ENCODE measurements around the gene NPPC. TPM values are rescaled to one million over a fixed set of nuclear protein-coding genes. Genes with fewer than 3 reads are reported as not detected.
A peak's percentile ranks its signal among the peaks of the same experiment; 100 is the strongest.
"Not testable (repeated sequence)": the region's sequence is repeated elsewhere in the genome, so short reads cannot be mapped to it uniquely, and the experiment has no call there.

The NPPC gene
- total RNA-seq, 2 donors from 2014 or later, result not detected

GRCh38 chr2:231904161-231904611 lies 22.0 kb downstream of the NPPC start:
- DNase-seq, result peak in 1 of 2 donors; percentile 27
- peak; percentile 83 for ATAC-seq
- intact Hi-C loops (cut with DNase I, micrococcal nuclease), result no loop called here

DNA sequence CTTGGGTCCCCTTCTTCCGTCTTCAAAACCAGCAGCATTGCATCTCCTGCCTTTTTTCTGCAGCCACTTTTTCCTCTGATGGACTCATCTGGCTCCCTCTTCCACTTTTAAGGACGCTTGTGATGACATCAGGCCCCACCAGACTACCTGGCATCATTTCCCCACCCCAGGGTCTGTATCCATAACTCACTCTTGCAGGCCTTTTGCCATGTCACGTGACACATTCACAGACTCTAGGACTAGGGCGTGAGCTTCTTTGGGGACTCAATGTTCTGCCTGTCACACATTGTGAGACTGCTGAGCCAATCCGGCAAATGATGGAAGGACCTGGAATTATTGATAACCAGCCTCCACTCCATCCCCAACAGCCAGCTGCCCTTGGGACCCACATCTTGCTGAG lies 23.6 kb downstream of the NPPC start:
- DNase-seq (no peak), ATAC-seq (no peak)
- intact Hi-C loops (cut with DNase I, micrococcal nuclease), result no loop called here

DNA sequence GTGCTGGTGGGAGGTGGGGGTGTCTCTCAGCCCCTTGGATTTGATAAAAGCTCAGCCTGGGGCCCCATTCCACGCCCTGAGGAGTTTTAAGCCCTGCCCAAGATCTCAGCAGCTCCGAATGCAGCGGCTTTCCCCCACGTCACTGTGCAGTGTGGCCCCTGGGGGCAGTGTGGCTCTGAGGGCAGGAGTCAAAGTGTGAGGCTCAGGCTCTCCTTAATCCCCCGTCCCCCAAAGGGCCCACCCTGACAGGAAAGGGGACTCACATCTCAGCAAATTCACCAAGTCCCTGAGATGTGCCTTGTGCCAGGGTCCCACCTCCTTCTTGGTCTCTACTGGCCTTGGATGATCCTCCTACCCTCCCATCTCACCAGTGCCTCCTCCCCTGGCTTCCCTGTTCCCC lies 25.2 kb downstream of the NPPC start:
- intact Hi-C loops (cut with DNase I, micrococcal nuclease), result no loop called here
- DNase-seq, result no peak
- ATAC-seq, result no peak

DNA sequence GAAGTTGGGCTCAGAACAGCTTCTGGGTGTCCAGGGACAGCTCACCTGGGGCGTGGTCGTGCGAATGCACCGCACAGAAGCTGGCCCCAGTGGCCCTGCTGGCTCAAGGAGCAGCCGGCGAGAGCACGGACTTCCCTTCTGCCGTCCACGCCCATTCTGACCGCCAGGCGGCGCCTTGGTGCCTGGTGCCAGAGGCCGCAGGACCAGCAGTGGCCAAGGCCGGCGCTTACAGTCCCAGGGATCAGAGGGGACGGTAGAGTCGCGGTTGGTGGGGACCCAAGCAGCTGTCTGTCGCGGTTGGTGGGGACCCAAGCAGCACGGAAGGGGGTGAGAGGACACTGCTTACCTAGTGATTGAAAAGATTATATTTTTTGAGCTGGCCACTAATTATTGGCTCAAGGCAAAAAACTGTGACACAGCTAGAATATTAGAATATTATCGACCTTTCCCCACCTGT lies 25.7 kb downstream of the NPPC start:
- DNase-seq (peak; percentile 60 to 89), ATAC-seq (peak; percentile 93)
- intact Hi-C loops (cut with DNase I, micrococcal nuclease), result no loop called here

DNA sequence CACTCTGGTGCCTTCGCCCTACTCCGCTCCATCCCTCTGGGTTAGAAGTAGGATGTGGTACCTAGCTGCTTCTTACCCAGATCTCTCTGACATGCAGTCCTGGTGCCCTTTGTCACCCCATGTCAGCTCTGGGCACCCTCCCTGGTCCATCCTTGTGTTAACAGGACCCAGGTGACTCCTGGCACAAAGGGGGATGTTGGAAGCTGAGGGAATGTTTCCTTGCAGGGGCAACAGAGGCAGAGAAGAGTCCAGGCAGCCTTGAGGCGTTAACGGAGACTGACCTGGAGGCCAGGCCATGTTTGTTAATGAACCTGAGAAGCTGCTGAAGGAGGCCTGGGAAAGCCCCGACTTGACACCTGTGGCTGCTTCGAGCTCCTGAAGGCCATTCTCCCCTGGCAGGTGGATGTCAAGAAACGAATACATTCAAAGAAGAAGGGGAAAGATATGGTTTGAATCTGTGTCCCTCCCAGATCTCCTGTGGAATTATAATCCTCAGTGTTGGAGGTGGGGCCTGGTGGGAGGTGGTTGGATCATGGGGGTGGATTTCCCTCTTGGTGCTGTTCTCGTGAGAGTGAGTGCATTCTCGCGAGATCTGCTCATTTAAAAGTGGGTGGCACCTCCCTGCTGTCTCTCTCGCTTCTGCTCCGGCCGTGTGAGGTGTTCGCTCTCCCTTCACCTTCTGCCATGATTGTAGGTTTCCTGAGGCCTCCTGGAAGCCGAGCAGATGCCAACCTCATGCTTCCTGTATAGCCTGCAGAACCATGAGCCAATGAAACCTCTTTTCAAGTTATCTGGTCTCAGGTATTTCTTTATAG lies 31.4 kb downstream of the NPPC start:
- no peak for ATAC-seq
- intact Hi-C loops (cut with DNase I, micrococcal nuclease), result no loop called here
- DNase-seq, result no peak

DNA sequence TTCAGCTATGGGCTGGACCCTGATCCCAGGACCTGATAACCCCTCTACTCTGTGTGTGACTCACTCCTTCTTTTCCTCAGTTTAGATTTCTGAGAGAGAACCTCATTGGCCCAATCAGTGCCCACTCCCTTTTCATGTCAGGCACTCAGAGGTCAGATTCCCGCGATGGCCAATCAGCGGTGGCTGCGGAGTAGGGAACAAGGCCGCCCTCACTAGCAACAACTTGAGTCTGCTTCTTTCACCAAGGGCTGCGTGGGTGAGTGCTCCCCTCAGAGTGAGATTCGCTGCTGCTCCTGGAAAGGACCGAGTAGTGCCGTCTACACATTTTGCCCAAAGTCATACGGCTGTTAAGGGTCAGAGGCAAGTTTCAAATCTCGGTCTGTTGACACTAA lies 34.7 kb downstream of the NPPC start:
- intact Hi-C loops (cut with DNase I, micrococcal nuclease), result no loop called here
- ATAC-seq (no peak), DNase-seq (no peak)

DNA sequence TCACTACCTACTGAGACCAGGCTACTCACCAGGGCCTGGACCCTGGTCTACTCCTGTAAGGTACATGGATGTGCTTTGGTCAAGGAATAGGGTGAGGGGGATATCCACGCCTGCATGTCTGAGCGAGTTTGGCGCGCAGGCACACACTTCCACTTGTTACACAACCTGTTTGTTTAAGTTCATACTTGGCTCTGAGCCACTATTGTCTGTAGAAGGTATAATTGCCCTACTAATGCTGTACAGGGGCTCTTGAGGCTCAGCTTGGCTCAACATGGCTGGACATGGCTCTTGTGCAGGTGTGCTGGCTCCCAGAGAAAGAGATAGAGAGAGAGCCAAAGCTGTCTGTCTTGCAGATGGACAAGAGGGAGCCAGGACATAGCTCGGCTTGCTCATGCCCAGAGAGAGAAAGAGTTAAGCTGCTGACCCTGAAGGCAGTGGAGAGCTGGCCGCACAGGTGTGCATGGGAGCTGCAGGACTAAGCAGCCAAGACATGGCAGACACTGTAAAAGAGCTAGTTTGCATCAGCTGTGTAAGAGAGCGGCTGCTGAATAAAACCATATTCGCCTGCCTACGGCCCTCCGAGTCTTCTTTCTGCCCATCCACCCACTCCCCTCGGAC lies 35.2 kb downstream of the NPPC start:
- peak; percentile 68 for ATAC-seq
- no peak for DNase-seq
- intact Hi-C loops (cut with DNase I, micrococcal nuclease), result no loop called here

GRCh38 chr2:231887756-231888155 lies 38.4 kb downstream of the NPPC start:
- no peak for DNase-seq
- intact Hi-C loops (cut with DNase I, micrococcal nuclease), result no loop called here
- ATAC-seq, result no peak

GRCh38 chr2:231886071-231886681 lies 40.0 kb downstream of the NPPC start:
- intact Hi-C loops (cut with DNase I, micrococcal nuclease), result no loop called here
- DNase-seq (no peak), ATAC-seq (no peak)

DNA sequence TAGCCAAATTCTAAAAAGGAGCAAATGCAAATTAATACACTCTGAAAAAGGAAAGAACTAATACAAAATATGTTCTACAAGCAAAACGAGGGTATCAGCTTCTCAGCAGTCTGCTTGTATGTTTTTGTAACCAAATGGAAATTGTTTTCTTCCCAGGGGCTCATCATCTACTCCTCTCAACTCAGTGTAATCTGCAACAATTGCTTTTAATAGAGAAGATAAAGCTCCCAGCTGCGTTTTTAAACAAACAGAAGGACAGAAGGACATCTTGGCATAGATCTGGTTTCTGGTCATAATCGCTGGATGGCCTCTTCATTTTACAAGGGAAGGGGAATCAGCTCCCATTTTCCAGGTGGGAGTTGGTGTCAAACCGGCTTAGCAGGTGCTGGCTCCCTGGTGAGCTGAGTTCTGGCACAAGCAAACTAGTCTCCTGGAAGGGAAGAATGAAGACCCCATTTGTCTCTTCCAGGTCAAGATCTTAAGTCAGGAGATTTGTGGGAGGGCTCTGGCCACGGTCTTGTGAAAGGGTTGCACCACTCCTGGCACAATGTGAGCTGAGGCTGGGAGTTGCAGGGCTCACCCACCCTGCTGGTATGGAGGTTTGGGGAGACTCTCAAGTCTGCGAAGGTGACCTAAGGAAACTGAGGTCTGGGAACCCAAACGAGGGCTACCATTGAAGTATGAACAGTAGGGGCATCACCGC lies 41.6 kb downstream of the NPPC start:
- intact Hi-C loops (cut with DNase I, micrococcal nuclease), result no loop called here
- DNase-seq (no peak), ATAC-seq (no peak)

DNA sequence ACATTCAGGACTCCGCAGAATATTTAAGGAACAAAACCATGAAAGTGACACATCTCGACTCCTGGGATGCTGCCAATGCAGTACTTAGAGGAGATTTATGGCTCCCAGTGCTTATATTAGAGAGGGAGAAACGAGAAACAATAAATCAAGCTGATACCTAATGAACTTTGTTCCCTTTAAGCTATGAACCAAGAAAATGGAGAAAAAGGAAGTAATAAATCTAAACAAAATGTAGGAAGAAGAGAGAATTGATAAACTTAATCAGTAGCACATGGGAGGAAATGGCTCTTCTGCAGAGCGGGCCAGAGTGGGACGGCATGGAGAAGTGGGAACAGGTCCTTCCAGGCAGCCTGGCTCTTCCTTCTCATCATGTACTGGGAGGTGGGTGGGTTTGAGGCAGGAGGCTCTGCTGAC lies 42.7 kb downstream of the NPPC start:
- ATAC-seq, result peak; percentile 62
- DNase-seq, result no peak
- intact Hi-C loops (cut with DNase I, micrococcal nuclease), result no loop called here

- intact Hi-C loops (cut with DNase I, micrococcal nuclease), result no loop called here
- ATAC-seq (no peak), DNase-seq (no peak)
Measured at GRCh38 chr2:231882646-231883045, 43.5 kb downstream of the NPPC start.

DNA sequence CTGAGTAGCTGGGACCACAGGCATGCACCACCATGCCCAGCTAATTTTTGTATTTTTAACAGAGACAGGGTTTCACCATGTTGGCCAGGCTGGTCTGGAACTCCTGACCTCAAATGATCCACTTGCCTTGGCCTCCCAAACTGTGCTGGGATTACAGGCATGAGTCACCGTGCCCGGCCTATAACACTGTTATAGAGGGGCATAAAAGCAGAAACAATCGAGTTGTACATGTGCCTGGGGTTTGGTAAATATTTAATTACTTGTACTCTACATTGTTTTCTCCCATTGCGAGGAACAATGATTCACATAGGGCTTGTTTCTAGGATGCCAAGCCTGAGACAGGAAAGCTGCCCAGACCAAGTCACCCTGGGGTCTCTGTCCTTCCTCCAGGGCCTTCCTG lies 45.8 kb downstream of the NPPC start:
- intact Hi-C loops (cut with DNase I, micrococcal nuclease), result not testable (repeated sequence)

GRCh38 chr2:231879216-231879615 lies 47.0 kb downstream of the NPPC start:
- DNase-seq (no peak), ATAC-seq (no peak)
- intact Hi-C loops (cut with DNase I, micrococcal nuclease), result no loop called here

More for the DNA sequence above, 45.8 kb downstream of the NPPC start:
- DNase-seq, result peak in 1 of 2 donors; percentile 36
- ATAC-seq, result peak; percentile 91

- intact Hi-C loops (cut with DNase I, micrococcal nuclease), result no loop called here
- DNase-seq (no peak), ATAC-seq (no peak)
Measured at GRCh38 chr2:231877533-231878456, 48.4 kb downstream of the NPPC start.

- intact Hi-C loops (cut with DNase I, micrococcal nuclease), result no loop called here
- DNase-seq, result no peak
- peak; percentile 59 for ATAC-seq
Measured at GRCh38 chr2:231874944-231875343, 51.3 kb downstream of the NPPC start.

All from left colon (tissue), 2 donors.